Endodermal cell (in vitro differentiated cells): ENCODE data around the gene ENDOV. TPM values are rescaled to one million over a fixed set of nuclear protein-coding genes. Genes with fewer than 3 reads are reported as not detected.
"Not testable (repeated sequence)": the region's sequence is repeated elsewhere in the genome, so short reads cannot be mapped to it uniquely, and the experiment has no call there.

ENCODE experiments used
- DNase-seq: peaks from one replicate; pipeline ENCODE4 v3.0.0-alpha.2; 2017
- H3K27ac ChIP-seq: 2 replicates; pipeline ENCODE4 v1.5.1; 2013; ENCODE audit warnings: mild to moderate bottlenecking, low read depth, low read length, moderate library complexity
- H3K27me3 ChIP-seq: 2 replicates; pipeline ENCODE4 v1.6.1; 2013; ENCODE audit warnings: mild to moderate bottlenecking, low read length, moderate library complexity; ENCODE audit not compliant: insufficient read depth, control insufficient read depth, poor library complexity, severe bottlenecking
- H3K36me3 ChIP-seq: 2 replicates; pipeline ENCODE4 v1.7.0; 2013; ENCODE audit warnings: mild to moderate bottlenecking, low read length, moderate library complexity; ENCODE audit not compliant: control insufficient read depth, insufficient read depth
- H3K4me1 ChIP-seq: one replicate; pipeline ENCODE4 v1.7.0; 2013; ENCODE audit warnings: low read length; ENCODE audit not compliant: control insufficient read depth, insufficient read depth
- H3K4me3 ChIP-seq: 2 replicates; pipeline ENCODE4 v1.5.1; 2013; ENCODE audit warnings: mild to moderate bottlenecking, low read length, moderate library complexity
- H3K9ac ChIP-seq: 2 replicates; pipeline ENCODE4 v1.6.1; 2013; ENCODE audit warnings: mild to moderate bottlenecking, low read length, moderate library complexity; ENCODE audit not compliant: poor library complexity, severe bottlenecking; ENCODE audit errors: extremely low read depth
- H3K9me3 ChIP-seq: 2 replicates; pipeline ENCODE4 v1.6.1; 2013; ENCODE audit warnings: mild to moderate bottlenecking, low read length, moderate library complexity; ENCODE audit not compliant: control insufficient read depth
- H3K27ac Mint-ChIP-seq: 2 replicates; pipeline ENCODE4 v1.8.0; 2020; ENCODE audit warnings: mixed read lengths
- H3K27me3 Mint-ChIP-seq: 2 replicates; pipeline ENCODE4 v1.8.0; 2021; ENCODE audit warnings: mild to moderate bottlenecking, mixed read lengths; ENCODE audit not compliant: insufficient read depth
- H3K36me3 Mint-ChIP-seq: 2 replicates; pipeline ENCODE4 v1.8.0; 2020; ENCODE audit warnings: low read depth, mixed read lengths
- H3K4me1 Mint-ChIP-seq: 2 replicates; pipeline ENCODE4 v1.8.0; 2020; ENCODE audit warnings: mixed read lengths
- H3K4me3 Mint-ChIP-seq: 2 replicates; pipeline ENCODE4 v1.8.0; 2020; ENCODE audit warnings: mild to moderate bottlenecking, moderate library complexity, mixed read lengths
- H3K9me3 Mint-ChIP-seq: 2 replicates; pipeline ENCODE4 v1.8.0; 2020; ENCODE audit warnings: mild to moderate bottlenecking, mixed read lengths
- CTCF ChIP-seq: fragments of 200-600 bp; sonication (generic); conservative IDR thresholded peaks from 2 replicates; pipeline ENCODE4 v1.5.0; 2021; ENCODE audit warnings: antibody characterized with exemption, mild to moderate bottlenecking
- WGBS, 2 experiments: methylation state at CpG; one replicate each; pipeline versions ENCODE4 v1.1.5 to v1.1.7; 2013; ENCODE audit warnings: missing lambda C conversion rate in 2 of 2, mixed read lengths in 1 of 2; ENCODE audit not compliant: insufficient coverage in 1 of 2, insufficient read length in 1 of 2; 5-methylcytosine and 5-hydroxymethylcytosine counted together
- total RNA-seq, 2 donors: library from RNA; stranded (reverse); fragmentation: NEBNext Ultra II Directional in 1 of 2; extraction: Animal tissue kit (Norgen Biotek cat#: 25700) in 1 of 2; gene quantifications; 2 replicates in 1 of 2; 3 replicates in 1 of 2; pipeline ENCODE4 v1.2.1, GENCODE V29; 2021

The ENDOV gene
- total RNA-seq, 2 donors from 2014 or later: 38.8 to 47.1 TPM

DNA sequence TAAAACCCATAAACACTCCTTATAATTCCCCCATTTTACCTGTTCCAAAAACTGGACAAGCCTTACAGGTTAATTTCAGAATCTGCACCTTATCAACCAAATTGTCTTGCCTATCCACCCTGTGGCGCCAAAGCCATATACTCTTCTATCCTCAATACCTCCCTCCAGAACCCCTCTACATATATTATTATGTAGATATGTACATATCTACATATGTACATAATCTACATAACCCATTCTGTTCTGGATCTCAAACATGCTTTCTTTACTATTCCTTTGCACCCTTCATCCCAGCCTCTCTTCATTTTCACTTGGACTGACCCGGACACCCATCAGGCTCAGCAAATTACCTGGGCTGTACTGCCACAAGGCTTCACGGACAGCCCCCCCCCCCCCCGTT is 12.0 kb upstream of the ENDOV start:
- no peaks in the 10 kb centered on the region for H3K36me3 ChIP-seq
- H3K9ac ChIP-seq: no peak overlapping the region
- WGBS, 2 experiments: 100% methylated on average over 2 of the region's 4 CpGs; no CpG with 5 or more reads in 1 of the 2 experiments
- H3K4me1 ChIP-seq: no peaks in the 10 kb centered on the region
- no peak for TF ChIP-seq CTCF
- Mint-ChIP-seq H3K4me3 (no peak overlapping the region), H3K27me3 (no peaks in the 10 kb centered on the region), H3K9me3 (no peaks in the 10 kb centered on the region), H3K4me1 (peaks cover 37% of the 10 kb centered on the region), H3K27ac (no peak overlapping the region), H3K36me3 (no peaks in the 10 kb centered on the region)
- no peak overlapping the region for H3K27ac ChIP-seq
- no peaks in the 10 kb centered on the region for H3K9me3 ChIP-seq
- no peak overlapping the region for H3K4me3 ChIP-seq
- DNase-seq: no peak
- no peaks in the 10 kb centered on the region for H3K27me3 ChIP-seq

GRCh38 chr17:80406146-80406545 is 8.8 kb upstream of the ENDOV start:
- H3K27me3 ChIP-seq: no peaks in the 10 kb centered on the region
- no peak overlapping the region for H3K27ac Mint-ChIP-seq
- H3K9ac ChIP-seq: no peak overlapping the region
- H3K4me3 Mint-ChIP-seq: no peak overlapping the region
- DNase-seq: no peak
- no peaks in the 10 kb centered on the region for H3K36me3 ChIP-seq
- H3K9me3 ChIP-seq: no peaks in the 10 kb centered on the region
- TF ChIP-seq CTCF: no peak
- H3K4me1 Mint-ChIP-seq: peaks cover 19% of the 10 kb centered on the region
- H3K4me1 ChIP-seq: peaks cover 6% of the 10 kb centered on the region
- no peak overlapping the region for H3K27ac ChIP-seq
- H3K27me3 Mint-ChIP-seq: no peaks in the 10 kb centered on the region
- no peaks in the 10 kb centered on the region for H3K9me3 Mint-ChIP-seq
- peak overlapping the region; percentile 64 for H3K4me3 ChIP-seq
- 93 to 98% methylated on average over 4 to 8 of the region's 8 CpGs for whole genome bisulfite sequencing, 2 experiments
- no peaks in the 10 kb centered on the region for H3K36me3 Mint-ChIP-seq

GRCh38 chr17:80407917-80408316 is 7.0 kb upstream of the ENDOV start:
- H3K27me3 ChIP-seq, H3K27me3 Mint-ChIP-seq, H3K27ac ChIP-seq, H3K9me3 ChIP-seq, H3K4me3 Mint-ChIP-seq, H3K9ac ChIP-seq, H3K27ac Mint-ChIP-seq, H3K36me3 Mint-ChIP-seq, H3K9me3 Mint-ChIP-seq, H3K36me3 ChIP-seq: not testable (repeated sequence)
- H3K4me3 ChIP-seq: peak overlapping the region; percentile 15
- TF ChIP-seq CTCF: peak; percentile 42
- 20 to 80% methylated on average over 1 to 5 of the region's 5 CpGs for WGBS, 2 experiments
- peaks cover 10% of the 10 kb centered on the region for H3K4me1 ChIP-seq
- peak; percentile 79 for DNase-seq
- H3K4me1 Mint-ChIP-seq: peaks cover 22% of the 10 kb centered on the region
